HFF-Myc (cell line): ENCODE measurements around the gene KCNAB2.
"Not testable (repeated sequence)": the region's sequence is repeated elsewhere in the genome, so short reads cannot be mapped to it uniquely, and the experiment has no call there.

Experiments used
- DNase-seq: peaks from one replicate; pipeline ENCODE4 v3.0.0-alpha.2; 2011; ENCODE audit warnings: low read depth; ENCODE audit errors: extremely low read depth
- H3K4me3 ChIP-seq: replicated peaks from 2 replicates; pipeline ENCODE4 v1.5.1; 2011; ENCODE audit warnings: low read depth, mild to moderate bottlenecking, control low read depth, low read length
- CTCF ChIP-seq: IDR thresholded peaks from 2 replicates; pipeline ENCODE4 v1.5.1; 2012; ENCODE audit warnings: mild to moderate bottlenecking, low read depth, low read length, control low read depth; ENCODE audit errors: missing control alignments

Gene KCNAB2

GRCh38 chr1:6072774-6073479 is 27.2 kb downstream of the KCNAB2 start:
- DNase-seq, result no peak
- no peak for TF ChIP-seq CTCF
- H3K4me3 ChIP-seq, result no peak overlapping the region

GRCh38 chr1:6073480-6074053 is 27.9 kb downstream of the KCNAB2 start:
- no peak for TF ChIP-seq CTCF
- DNase-seq, result no peak
- H3K4me3 ChIP-seq, result no peak overlapping the region

GRCh38 chr1:6074192-6074901 is 28.7 kb downstream of the KCNAB2 start:
- TF ChIP-seq CTCF, result no peak
- no peak for DNase-seq
- no peak overlapping the region for H3K4me3 ChIP-seq

- no peak for TF ChIP-seq CTCF
- no peak overlapping the region for H3K4me3 ChIP-seq
- DNase-seq, result no peak
Measured at GRCh38 chr1:6075748-6076147, 30.1 kb downstream of the KCNAB2 start.

GRCh38 chr1:6077061-6077460 is 31.4 kb downstream of the KCNAB2 start:
- not testable (repeated sequence) for DNase-seq, H3K4me3 ChIP-seq

- H3K4me3 ChIP-seq, result no peak overlapping the region
- DNase-seq, result no peak
- TF ChIP-seq CTCF, result no peak
Measured at GRCh38 chr1:6077506-6077905, 31.8 kb downstream of the KCNAB2 start.

GRCh38 chr1:6077919-6078318 is 32.2 kb downstream of the KCNAB2 start:
- DNase-seq, result no peak
- H3K4me3 ChIP-seq, result no peak overlapping the region
- TF ChIP-seq CTCF, result no peak
